ENCODE results near the gene CASP8.
"Not testable (repeated sequence)": the region's sequence is repeated elsewhere in the genome, so short reads cannot be mapped to it uniquely, and the experiment has no call there.

CASP8 gene

GRCh38 chr2:201271917-201272316, 11.6 kb downstream of the CASP8 start:
- DNase-seq, result no peak

DNA sequence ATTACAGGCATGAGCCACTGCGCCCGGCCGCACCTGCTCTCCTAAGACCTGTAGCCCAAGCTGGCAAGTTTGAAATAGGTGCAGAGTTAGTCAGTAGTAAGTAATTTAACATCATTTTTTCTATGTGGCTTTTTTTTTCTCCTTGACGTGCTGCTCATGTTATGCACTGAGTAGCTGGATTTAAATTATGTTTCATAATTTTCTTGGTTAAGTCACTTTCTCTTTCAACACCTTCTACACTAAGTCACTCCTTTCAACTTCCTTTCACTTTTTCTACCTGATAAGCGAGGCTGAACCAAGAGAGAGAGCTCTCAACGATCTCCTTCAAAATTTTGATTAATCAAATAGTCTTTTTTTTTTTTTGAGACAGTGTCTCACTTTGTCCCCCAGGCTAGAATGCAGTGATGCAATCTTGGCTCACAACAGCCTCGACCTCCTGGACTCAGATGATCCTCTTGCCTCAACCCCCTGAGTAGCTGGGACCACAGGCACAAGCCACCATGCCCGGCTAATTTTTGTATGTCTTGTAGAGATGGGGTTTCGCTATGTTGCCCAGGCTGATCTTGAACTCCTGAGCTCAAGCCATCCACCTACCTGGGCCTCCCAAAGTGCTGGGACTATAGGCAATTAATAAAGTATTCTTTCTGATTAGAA, 13.1 kb downstream of the CASP8 start:
- DNase-seq, result no peak

GRCh38 chr2:201275069-201275468, 14.7 kb downstream of the CASP8 start:
- DNase-seq, result no peak

GRCh38 chr2:201275990-201276389, 15.7 kb downstream of the CASP8 start:
- DNase-seq, result no peak

GRCh38 chr2:201276511-201276910, 16.2 kb downstream of the CASP8 start:
- DNase-seq, result no peak

- DNase-seq, result no peak
Measured at GRCh38 chr2:201279079-201279478, 18.7 kb downstream of the CASP8 start.

DNA sequence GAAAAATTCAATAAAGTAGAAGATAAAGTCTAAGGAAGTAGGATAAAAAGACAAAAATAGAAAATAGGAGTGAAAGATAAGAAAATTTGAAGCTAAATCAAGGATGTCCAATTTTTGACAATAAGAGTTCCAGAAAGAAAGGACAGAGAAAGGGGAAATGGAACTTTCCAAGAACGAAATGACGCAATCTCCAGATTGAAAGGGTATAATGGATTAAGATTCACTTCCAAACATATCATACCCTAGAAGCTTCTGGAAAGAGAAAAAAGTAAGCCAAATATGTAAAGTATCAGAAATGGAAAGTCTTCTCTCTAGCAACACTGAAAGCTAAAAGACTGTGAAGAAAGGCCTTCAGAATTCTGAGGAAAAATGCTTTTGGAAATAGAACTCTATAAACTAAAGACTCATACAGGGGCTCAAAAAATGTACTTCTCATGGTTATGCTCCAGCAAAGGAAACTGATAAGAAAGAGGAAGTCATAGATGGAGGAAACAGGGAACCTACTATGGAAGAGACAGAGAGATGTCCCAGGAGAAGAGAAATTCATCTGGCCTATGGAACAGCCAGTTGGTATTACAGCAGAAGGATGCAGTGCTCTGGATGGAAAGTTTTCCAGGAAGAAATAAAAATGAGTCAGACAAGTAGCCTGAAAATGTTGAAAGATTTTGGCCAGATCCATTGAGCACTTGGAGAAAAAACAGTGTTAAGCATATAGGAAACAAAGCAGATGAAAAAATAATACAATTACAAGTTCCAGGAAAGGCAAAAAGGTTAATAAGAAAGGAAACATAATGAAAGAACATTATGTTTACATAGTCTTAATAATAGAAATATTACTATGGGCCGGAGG, 20.1 kb downstream of the CASP8 start:
- no peak for DNase-seq

DNA sequence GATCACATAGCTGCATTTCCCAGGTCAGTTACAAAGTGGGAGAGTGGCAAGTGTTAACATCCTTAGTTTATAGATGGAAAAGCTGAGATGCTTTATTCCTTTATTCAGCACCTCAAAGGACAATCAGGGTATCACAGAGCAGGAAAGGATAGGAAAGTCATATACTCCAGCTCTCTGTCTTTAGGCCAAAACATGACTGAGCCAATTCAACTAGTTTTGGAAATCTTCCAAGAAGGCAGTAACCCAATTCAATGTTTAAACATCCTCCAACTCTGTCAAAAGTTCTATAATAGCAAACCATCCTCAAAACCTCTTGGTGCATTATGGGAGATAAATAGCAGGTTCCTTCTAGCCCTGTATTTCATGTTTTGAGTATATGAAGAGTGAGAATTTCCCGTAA, 25.2 kb downstream of the CASP8 start:
- no peak for DNase-seq

- not testable (repeated sequence) for DNase-seq
Measured at GRCh38 chr2:201290457-201291148, 30.3 kb downstream of the CASP8 start.

DNA sequence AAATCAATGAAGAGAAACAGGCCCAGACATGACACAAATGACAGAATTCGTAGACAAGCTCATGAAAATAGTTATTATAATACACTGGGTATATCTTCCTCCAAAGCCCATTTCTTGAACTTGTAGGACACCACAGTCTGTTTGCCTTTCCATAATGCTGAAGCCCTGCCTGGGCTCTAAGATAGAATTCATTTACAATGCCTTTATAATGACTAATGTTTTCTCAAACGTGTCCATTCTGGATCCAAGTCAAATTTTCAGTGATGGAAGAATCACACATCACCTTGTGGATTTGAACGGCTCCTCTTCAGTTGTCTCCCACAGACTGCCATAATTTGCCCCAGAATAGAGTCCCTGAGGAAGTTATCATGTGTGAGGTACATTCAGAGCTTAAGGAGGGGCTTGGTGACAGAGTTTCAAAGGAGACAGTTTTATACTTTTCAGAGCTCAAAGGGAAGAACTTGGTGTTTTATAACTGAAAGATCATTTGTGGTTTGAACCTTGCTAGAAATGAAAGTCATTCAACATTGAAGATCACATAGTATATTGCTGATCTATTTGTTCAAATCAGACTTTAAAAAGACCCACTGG, 38.2 kb downstream of the CASP8 start:
- DNase-seq, result no peak

GRCh38 chr2:201299929-201300328, 39.6 kb downstream of the CASP8 start:
- DNase-seq, result not testable (repeated sequence)

DNA sequence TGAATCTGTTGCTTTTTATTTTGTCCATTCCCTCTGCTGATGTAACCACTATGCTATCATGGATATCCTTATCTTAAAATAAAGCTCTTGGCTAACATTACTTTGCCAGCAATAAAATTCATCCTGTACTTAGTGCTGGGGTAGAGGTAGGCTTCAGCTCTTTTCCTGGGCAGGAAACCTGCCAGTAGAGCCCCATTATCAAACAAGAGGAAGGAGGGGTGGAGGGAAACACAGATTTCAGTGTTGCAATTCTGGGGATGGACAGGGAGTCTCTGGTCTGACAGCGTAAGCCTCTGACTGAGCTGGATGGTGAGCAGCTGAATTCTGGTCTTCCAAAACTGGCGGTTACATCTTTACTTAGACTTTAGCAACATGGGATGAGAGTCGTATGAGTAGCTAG, 47.5 kb downstream of the CASP8 start:
- DNase-seq, result no peak

GRCh38 chr2:201308914-201309313, 48.6 kb downstream of the CASP8 start:
- DNase-seq, result no peak

- no peak for DNase-seq
Measured at GRCh38 chr2:201313362-201313761, 53.0 kb downstream of the CASP8 start.

DNA sequence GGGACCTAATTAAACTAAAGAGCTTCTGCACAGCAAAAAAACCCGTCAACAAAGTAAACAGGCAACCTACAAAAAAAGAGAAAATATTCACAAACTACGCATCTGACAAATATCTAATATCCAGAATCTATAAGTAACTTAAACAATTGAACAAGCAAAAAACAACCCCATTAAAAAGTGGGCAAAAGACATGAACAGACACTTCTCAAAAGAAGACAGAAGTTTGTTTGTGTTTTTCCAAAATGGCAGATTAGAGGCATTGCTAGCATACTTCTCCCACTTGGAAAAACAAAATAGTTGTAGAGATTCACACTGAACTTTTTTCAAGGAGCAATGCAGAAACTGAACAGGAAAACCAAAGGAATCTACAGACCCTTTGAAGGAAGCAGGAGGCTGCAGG, 59.2 kb downstream of the CASP8 start:
- DNase-seq, result no peak

DNA sequence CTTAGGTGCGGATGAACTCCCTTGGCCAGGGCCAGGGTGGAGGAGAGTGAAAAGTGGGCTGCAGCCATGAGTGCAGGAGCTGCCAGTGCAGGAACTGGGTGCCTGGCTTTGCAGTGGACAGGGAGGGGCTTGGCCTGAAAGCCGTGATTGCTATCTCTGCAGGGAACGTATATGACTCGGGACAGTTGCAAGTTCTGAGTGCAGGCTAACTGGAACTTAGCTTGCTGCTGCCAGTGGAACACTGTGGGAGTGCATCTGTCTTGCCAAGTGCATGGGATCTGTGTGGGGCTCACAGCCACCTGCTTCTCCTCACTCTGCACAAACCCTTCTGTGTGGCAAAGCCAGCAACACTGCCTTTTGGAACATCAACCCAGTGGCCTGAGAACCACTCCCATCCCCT, 59.9 kb downstream of the CASP8 start:
- DNase-seq, result no peak

DNA sequence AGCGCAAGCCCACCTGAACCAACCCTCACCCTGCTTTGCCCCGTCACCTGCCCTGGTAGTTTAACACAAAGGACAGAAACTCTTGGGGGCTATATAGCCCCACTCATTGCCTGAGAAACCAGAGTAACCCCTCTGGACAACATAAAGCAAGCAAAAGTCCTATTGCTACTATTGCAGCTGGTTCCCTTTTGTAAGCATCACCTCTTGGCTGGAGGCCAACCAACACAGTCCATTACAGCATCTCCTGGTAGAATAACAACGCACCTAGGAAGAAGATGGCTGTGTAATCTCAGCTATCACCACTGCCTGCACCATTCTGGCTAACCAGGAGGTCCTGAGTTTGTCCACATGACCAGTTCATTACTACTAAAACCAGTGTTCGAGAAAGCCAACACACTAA, 60.4 kb downstream of the CASP8 start:
- DNase-seq, result no peak

DNA sequence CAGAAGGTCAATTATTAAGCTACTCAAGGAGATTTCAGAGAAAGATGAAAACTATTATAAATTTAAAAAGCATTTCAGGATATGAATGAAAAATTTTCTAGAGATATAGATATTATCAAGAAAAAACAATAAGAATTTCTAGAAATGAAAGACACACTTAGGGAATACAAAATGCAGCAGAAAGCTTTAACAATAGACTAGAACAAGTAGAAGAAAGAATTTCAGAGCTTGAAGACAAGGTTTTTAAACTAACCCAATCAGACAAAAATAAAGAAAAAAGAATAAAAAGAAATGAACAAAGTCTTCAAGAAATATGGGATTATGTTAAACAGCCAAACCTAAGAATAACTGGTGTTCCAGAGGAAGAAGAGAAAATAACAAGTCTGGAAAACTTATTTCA, 62.4 kb downstream of the CASP8 start:
- no peak for DNase-seq

- DNase-seq, result no peak
Measured at GRCh38 chr2:201327678-201328077, 67.3 kb downstream of the CASP8 start.

DNA sequence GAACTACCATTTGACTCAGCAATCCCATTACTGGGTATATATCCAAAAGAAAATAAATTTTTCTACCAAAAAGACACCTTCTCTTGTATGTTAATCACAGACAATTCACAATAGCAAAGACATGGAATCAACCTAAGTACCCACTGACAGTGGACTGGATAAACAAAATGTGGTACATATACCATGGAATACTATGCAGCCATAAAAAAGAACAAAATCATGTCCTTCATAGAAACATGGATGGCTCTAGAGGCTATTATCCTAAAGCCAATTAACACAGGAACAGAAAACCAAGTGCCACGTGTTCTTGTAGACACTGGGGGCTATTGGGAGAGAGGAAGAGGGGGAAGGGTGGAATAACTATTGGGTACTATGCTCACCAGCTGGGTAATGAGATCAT, 69.1 kb downstream of the CASP8 start:
- no peak for DNase-seq
